Measurements from ENCODE around the gene NUDCD3. TPM values are rescaled to one million over a fixed set of nuclear protein-coding genes. Genes with fewer than 3 reads are reported as not detected.

Gene NUDCD3
- total RNA-seq, 2 donors from 2014 or later: 20.4 to 20.8 TPM

DNA sequence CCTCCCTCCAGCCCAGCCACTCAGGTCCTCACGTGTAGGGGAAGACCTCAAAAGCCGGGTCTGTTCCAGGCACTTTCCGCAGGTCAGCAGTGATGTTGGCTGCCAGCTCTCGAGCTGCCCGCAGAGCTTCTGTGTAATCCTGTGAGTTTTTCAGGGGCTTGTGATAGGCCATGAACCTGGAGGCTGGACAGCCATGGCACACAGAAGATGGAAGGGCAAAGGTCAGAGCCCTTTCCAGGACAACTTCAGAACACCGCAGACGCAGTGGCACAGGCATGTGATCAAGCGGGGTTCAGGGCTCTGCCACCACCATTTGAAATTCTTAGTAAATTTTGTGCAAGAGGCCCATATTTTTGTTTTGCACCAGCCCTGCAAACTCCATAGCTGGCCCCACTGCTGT lies 26.7 kb upstream of the NUDCD3 start:
- Histone ChIP-seq H3K4me3 (no peak overlapping the region), H3K36me3 (replicated peaks in 1 of 2; ENCODE audit: insufficient read depth in 1 of 2, low read depth in 2 of 2) (no peaks in the 10 kb centered on the region), H3K9me3 (no peaks in the 10 kb centered on the region), H3K4me1 (no peaks in the 10 kb centered on the region), H3K27me3 (no peaks in the 10 kb centered on the region), H3K27ac (no peak overlapping the region)
- ATAC-seq (no peak), DNase-seq (no peak)
- 79 to 89% methylated on average over 6 to 8 of the region's 8 CpGs for WGBS, 2 donors
- intact Hi-C loops (cut with DNase I): no loop called here
- TF ChIP-seq POLR2A (IDR thresholded peaks at IDR 0.05): no peak
- TF ChIP-seq CTCF (IDR thresholded peaks at IDR 0.05): no peak

DNA sequence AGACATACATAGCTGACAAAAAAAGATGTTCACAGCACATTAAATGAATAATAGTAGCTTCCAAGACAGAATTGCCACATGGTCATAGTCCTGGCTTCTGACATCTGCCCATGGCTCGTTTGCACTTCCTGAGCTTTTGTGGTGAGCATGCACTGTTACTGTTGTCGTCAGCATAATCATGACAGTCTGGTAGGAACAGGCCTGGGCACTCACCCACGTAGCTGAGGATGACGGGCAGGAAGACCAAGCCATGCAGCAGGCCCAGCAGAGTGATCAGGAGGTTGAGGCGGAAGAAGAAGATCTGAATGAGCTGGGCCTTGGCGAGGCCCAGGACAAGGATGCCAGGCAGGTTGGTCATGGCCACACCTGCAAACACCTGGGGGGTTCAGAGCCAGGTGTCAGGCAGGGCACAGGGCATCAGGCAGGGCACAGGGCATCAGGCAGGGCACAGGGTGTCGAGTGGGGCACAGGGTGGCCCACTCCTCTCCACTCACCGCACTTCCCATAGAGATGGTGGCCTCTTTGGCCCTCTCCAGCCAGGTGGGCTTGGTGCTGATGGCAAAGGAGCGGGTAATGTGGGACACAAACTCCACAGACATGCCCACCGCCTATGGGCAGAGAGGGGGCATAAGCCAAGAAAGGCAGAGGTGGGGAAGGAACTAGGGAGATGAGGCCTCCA lies 25.3 kb upstream of the NUDCD3 start:
- no peak for ATAC-seq
- Histone ChIP-seq H3K4me3 (no peak overlapping the region), H3K27ac (no peak overlapping the region), H3K36me3 (replicated peaks in 1 of 2; ENCODE audit: insufficient read depth in 1 of 2, low read depth in 2 of 2) (no peaks in the 10 kb centered on the region), H3K9me3 (no peaks in the 10 kb centered on the region), H3K4me1 (no peaks in the 10 kb centered on the region), H3K27me3 (no peaks in the 10 kb centered on the region)
- WGBS, 2 donors: 71 to 77% methylated on average over 8 to 10 of the region's 10 CpGs
- no peak for TF ChIP-seq CTCF (IDR thresholded peaks at IDR 0.05)
- no peak for TF ChIP-seq POLR2A (IDR thresholded peaks at IDR 0.05)
- intact Hi-C loops (cut with DNase I): no loop called here
- no peak for DNase-seq

- no peak overlapping the region for H3K27ac ChIP-seq
- H3K9me3 ChIP-seq: no peaks in the 10 kb centered on the region
- intact Hi-C loops (cut with DNase I): no loop called here
- no peak for DNase-seq
- no peaks in the 10 kb centered on the region for H3K4me1 ChIP-seq
- TF ChIP-seq CTCF (IDR thresholded peaks at IDR 0.05) (no peak), POLR2A (IDR thresholded peaks at IDR 0.05) (no peak)
- ATAC-seq: no peak
- H3K27me3 ChIP-seq: no peaks in the 10 kb centered on the region
- H3K4me3 ChIP-seq: no peak overlapping the region
- no peaks in the 10 kb centered on the region for H3K36me3 ChIP-seq (replicated peaks in 1 of 2; ENCODE audit: insufficient read depth in 1 of 2, low read depth in 2 of 2)
- 68 to 87% methylated on average over 5 to 7 of the region's 7 CpGs for WGBS, 2 donors
These were observed 22.3 kb upstream of the NUDCD3 start for GRCh38 chr7:44512736-44513135.

DNA sequence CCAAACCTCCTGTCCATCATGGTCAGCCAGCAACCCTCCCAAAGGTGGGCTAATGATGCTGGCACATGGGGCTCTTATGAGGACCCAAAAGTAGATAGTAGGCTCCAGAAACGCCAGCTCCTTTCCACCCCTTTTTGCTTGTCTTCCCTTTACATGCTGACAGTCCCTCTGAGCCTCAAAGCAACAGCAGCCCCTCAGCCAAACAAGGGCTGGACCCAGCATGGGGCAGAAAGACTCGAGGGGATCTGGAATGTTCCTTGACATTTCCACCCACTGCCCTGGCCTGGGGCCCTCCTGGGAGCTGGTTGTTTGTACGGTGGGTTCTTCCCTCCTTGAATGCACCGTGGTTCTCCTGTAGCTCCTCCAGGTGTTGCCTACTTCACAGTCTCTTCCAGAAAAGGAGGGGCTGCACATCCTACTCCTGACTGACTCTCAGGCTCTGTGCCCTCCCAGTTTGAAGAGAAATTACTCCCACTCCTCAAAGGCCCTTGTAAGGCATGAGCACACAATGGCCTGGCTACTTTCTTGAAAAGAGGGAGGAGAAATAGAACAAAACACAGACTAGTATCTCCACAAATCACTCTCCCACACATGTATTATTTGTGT lies 21.5 kb upstream of the NUDCD3 start:
- 33 to 34% methylated on average over 4 of the region's 4 CpGs for WGBS, 2 donors
- Histone ChIP-seq H3K4me1 (no peaks in the 10 kb centered on the region), H3K36me3 (replicated peaks in 1 of 2; ENCODE audit: insufficient read depth in 1 of 2, low read depth in 2 of 2) (no peaks in the 10 kb centered on the region), H3K4me3 (no peak overlapping the region), H3K9me3 (no peaks in the 10 kb centered on the region), H3K27me3 (no peaks in the 10 kb centered on the region), H3K27ac (no peak overlapping the region)
- DNase-seq (no peak), ATAC-seq (no peak)
- intact Hi-C loops (cut with DNase I): no loop called here
- TF ChIP-seq CTCF (IDR thresholded peaks at IDR 0.05) (no peak), POLR2A (IDR thresholded peaks at IDR 0.05) (no peak)

- H3K27me3 ChIP-seq: no peaks in the 10 kb centered on the region
- 76 to 78% methylated on average over 1 of the region's 1 CpG for WGBS, 2 donors
- no peak overlapping the region for H3K4me3 ChIP-seq
- TF ChIP-seq CTCF (IDR thresholded peaks at IDR 0.05) (no peak), POLR2A (IDR thresholded peaks at IDR 0.05) (no peak)
- intact Hi-C loops (cut with DNase I): no loop called here
- no peak overlapping the region for H3K27ac ChIP-seq
- no peaks in the 10 kb centered on the region for H3K9me3 ChIP-seq
- no peak for ATAC-seq
- no peak for DNase-seq
- H3K36me3 ChIP-seq (replicated peaks in 1 of 2; ENCODE audit: insufficient read depth in 1 of 2, low read depth in 2 of 2): no peaks in the 10 kb centered on the region
- H3K4me1 ChIP-seq: no peaks in the 10 kb centered on the region
These were observed 20.8 kb upstream of the NUDCD3 start for GRCh38 chr7:44511236-44511635.
